K562 (cell line): ENCODE results near the gene LDLRAD3. TPM values are rescaled to one million over a fixed set of nuclear protein-coding genes. Genes with fewer than 3 reads are reported as not detected.

Experiments
- BACH1 ChIP-seq: fragments of 200-800 bp; sonication (Bioruptor generic); IDR thresholded peaks from 2 replicates; pipeline ENCODE4 v1.6.1; 2016; ENCODE audit warnings: missing genetic modification characterization, missing compliant biosample characterization
- E2F3 ChIP-seq: fragments of 250-450 bp; sonication (Bioruptor Pico); IDR thresholded peaks from 2 replicates; pipeline ENCODE4 v1.4.0; 2020; ENCODE audit warnings: mild to moderate bottlenecking
- E2F5 ChIP-seq: sonication (generic); formaldehyde crosslinking; IDR thresholded peaks from 2 replicates; pipeline ENCODE4 v1.8.0; 2022; ENCODE audit warnings: mild to moderate bottlenecking, missing genetic modification reagents
- ETV1 ChIP-seq: fragments of 450-650 bp; conservative IDR thresholded peaks from 2 replicates; pipeline ENCODE4 v1.6.1; 2016; ENCODE audit warnings: missing genetic modification characterization, control low read depth, low read depth, missing compliant biosample characterization
- ETV6 ChIP-seq, 3 experiments: fragments of 150-350 bp in 1 of 3; sonication (generic) in 1 of 3; formaldehyde crosslinking in 1 of 3; IDR thresholded peaks; 2 replicates each; pipeline versions ENCODE4 v1.6.1 to v1.8.0; 2014 to 2022; ENCODE audit warnings: borderline replicate concordance in 2 of 3, low read depth in 2 of 3, antibody characterized with exemption in 1 of 3, low read length in 1 of 3, mild to moderate bottlenecking in 1 of 3, missing genetic modification reagents in 1 of 3
- GATAD2B ChIP-seq: fragments of 450-650 bp; IDR thresholded peaks from 2 replicates; pipeline ENCODE4 v1.6.1; 2017; ENCODE audit warnings: mild to moderate bottlenecking, borderline replicate concordance
- KAT2B ChIP-seq: IDR thresholded peaks from one replicate; pipeline ENCODE4 v1.6.1; 2012; ENCODE audit warnings: low read depth, mild to moderate bottlenecking, control low read depth, inconsistent platforms, low read length, moderate library complexity
- LEF1 ChIP-seq: fragments of 450-650 bp; IDR thresholded peaks from 2 replicates; pipeline ENCODE4 v1.6.1; 2016; ENCODE audit warnings: mild to moderate bottlenecking
- MNT ChIP-seq, 2 experiments: fragments of 450-650 bp; conservative IDR thresholded peaks; 2 replicates each; pipeline ENCODE4 v1.6.1; 2017; ENCODE audit warnings: mild to moderate bottlenecking in 2 of 2, moderate library complexity in 2 of 2
- RNF2 ChIP-seq: sonication (generic); IDR thresholded peaks from 2 replicates; pipeline ENCODE4 v1.6.1; 2016
- SMARCA4 ChIP-seq: fragments of 450-650 bp; IDR thresholded peaks from 2 replicates; pipeline ENCODE4 v1.6.1; 2016
- SOX6 ChIP-seq: fragments of 450-650 bp; IDR thresholded peaks from 2 replicates; pipeline ENCODE4 v1.6.1; 2014; ENCODE audit warnings: mild to moderate bottlenecking
- STAG1 ChIP-seq: sonication (generic); formaldehyde crosslinking; IDR thresholded peaks from 2 replicates; pipeline ENCODE4 v1.5.0; 2020; ENCODE audit warnings: missing genetic modification reagents, borderline replicate concordance
- STAT5A ChIP-seq: IDR thresholded peaks from 2 replicates; pipeline ENCODE4 v1.6.1; 2012; ENCODE audit warnings: low read length, inconsistent platforms, borderline replicate concordance
- TCF7 ChIP-seq: sonication (generic); IDR thresholded peaks from 2 replicates; pipeline ENCODE4 v1.6.1; 2016; ENCODE audit warnings: antibody characterized with exemption, borderline replicate concordance
- THRB ChIP-seq: fragments of 450-650 bp; formaldehyde crosslinking; conservative IDR thresholded peaks from 2 replicates; pipeline ENCODE4 v1.4.0; 2022; ENCODE audit warnings: mild to moderate bottlenecking, missing genetic modification characterization
- ZFPM2 ChIP-seq: fragments of 250-450 bp; sonication (Bioruptor Pico); IDR thresholded peaks from 2 replicates; pipeline ENCODE4 v1.5.1; 2022; ENCODE audit warnings: mild to moderate bottlenecking
- ZKSCAN8 ChIP-seq: fragments of 200-800 bp; sonication (Bioruptor generic); IDR thresholded peaks from 2 replicates; pipeline ENCODE4 v1.6.1; 2016; ENCODE audit warnings: missing genetic modification characterization, missing compliant biosample characterization
- ZMIZ1 ChIP-seq, 2 experiments: fragments of 150-350 bp in 1 of 2; IDR thresholded peaks; 2 replicates each; pipeline ENCODE4 v1.6.1; 2012 to 2016; ENCODE audit warnings: low read depth in 2 of 2, low read length in 2 of 2, mild to moderate bottlenecking in 1 of 2, moderate library complexity in 1 of 2
- ZNF316 ChIP-seq: fragments of 450-650 bp; IDR thresholded peaks from 2 replicates; pipeline ENCODE4 v1.6.1; 2016
- ZNF644 ChIP-seq: fragments of 200-800 bp; sonication (Bioruptor generic); IDR thresholded peaks from 2 replicates; pipeline ENCODE4 v1.6.1; 2016; ENCODE audit warnings: low read depth, missing genetic modification characterization, missing compliant biosample characterization
- ZNF75A ChIP-seq: fragments of 450-650 bp; formaldehyde crosslinking; IDR thresholded peaks from 2 replicates; pipeline ENCODE4 v1.4.0; 2020; ENCODE audit warnings: mild to moderate bottlenecking
- polyA plus RNA-seq, 8 experiments: library from polyadenylated mRNA; depleted of rRNA in 4 of 8; stranded (reverse) in 5 of 8; unstranded in 3 of 8; fragments of >200 nt; fragmentation: Nextera tagmentation in 2 of 8; fragmentation: Illumina TruSeq in 1 of 8; extraction: Ambion mirVana in 2 of 8; extraction: Trizol in 1 of 8; gene quantifications; 2 replicates each; pipeline versions ENCODE4 v1.2.1 to v1.2.3, GENCODE V29; 2011 to 2014; ENCODE audit warnings: inconsistent platforms in 1 of 8, missing spikeins in 1 of 8
- total RNA-seq, 7 experiments: library from RNA; depleted of rRNA in 6 of 7; stranded (reverse); fragments of >200 nt in 6 of 7; fragmentation: Illumina TruSeq in 2 of 7; extraction: Trizol in 2 of 7; gene quantifications; 2 replicates each; pipeline versions ENCODE4 v1.2.1 to v1.2.3, GENCODE V29; 2011 to 2021; ENCODE audit warnings: low replicate concordance in 1 of 7

The LDLRAD3 gene
- total and polyA plus RNA-seq, 9 of the 15 experiments (the other 6 are each of a cell fraction or from before 2014, with no cell fraction given), result 0.73 to 7.2 (median 3.5) TPM

GRCh38 chr11:36115378-36115801 is 171.5 kb downstream of the LDLRAD3 start (continued):
- TF ChIP-seq MNT (conservative IDR thresholded peaks at IDR 0.05) (peak in 1 of 2 experiments; percentile 60; a peak in 2 of 4 replicates), ZNF644 (tag) (peak; percentile 64; the same call in 1 of the 2 replicates), STAT5A (no peak), THRB (CRISPR knock-in tag) (no peak), SOX6 (peak; percentile 56), GATAD2B (peak; percentile 33; the same call in 1 of the 2 replicates), ZMIZ1 (IDR thresholded peaks at IDR 0.05; ENCODE audit: low read depth in 2 of 2, low read length in 2 of 2) (no peak), SMARCA4 (peak; percentile 68), KAT2B (no peak), TCF7 (no peak), LEF1 (0 out of 2 replicates have a peak, but pooled peaks have one; percentile 56), RNF2 (peak; percentile 78), STAG1 (CRISPR knock-in tag) (no peak), BACH1 (tag) (peak; percentile 92), E2F3 (CRISPR knock-in tag) (no peak), ETV1 (tag) (peak; percentile 91), ZFPM2 (CRISPR knock-in tag) (no peak), ZKSCAN8 (CRISPR knock-in tag) (no peak), ZNF316 (peak; percentile 93), E2F5 (CRISPR knock-in tag) (no peak), ETV6 (IDR thresholded peaks at IDR 0.05; ENCODE audit: borderline replicate concordance in 1 of 2, low read depth in 2 of 2, low read length in 1 of 2) (no peak), ETV6 (CRISPR knock-in tag; IDR thresholded peaks at IDR 0.05; ENCODE audit: borderline replicate concordance) (no peak), ZNF75A (no peak)
